ENCODE measurements around the gene NOP9. TPM values are rescaled to one million over a fixed set of nuclear protein-coding genes. Genes with fewer than 3 reads are reported as not detected.
A peak's percentile ranks its signal among the peaks of the same experiment; 100 is the strongest.

Gene NOP9
- total RNA-seq, 1 experiment from 2014 or later = 29.8 TPM

DNA sequence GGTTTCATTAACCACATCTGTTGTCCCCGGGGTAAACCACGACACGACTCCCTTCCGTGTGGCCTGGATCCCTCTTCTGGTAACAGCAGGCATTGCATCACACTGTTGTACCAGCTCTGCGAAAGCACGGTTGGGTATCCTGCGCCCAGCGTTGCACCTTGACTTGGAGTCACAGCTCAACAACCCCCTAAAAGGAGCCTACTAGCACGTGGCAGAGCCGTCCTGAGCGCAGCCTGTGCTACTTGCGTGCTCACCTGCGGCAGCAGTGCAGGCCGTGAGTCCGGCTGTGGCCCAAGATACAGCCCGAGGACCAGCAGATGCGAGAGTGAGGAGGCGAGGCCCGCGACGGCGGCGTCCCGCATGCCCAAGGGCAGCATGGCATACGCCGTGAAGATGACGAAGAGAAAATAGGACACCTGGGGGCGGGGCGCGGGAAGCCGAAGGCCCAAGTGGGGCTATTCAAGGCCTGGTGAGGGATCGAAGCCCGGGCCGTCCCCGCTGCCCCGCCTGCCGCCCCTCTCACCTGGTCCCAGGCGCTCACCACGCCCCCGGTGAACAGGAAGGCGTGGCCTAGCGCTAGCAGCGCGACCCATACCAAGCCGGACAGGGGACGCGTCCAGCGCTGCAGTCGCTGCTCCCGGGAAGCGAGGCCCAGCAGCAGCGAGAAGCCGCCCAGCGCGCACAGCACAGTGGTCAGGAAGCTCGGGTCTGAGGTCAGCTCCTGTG lies 32.8 kb downstream of the NOP9 start:
- peak; percentile 72 for DNase-seq (ENCODE audit: unreplicated experiment)
- no peak overlapping the region for H3K4me3 Mint-ChIP-seq (ENCODE audit: unreplicated experiment)
- peaks cover 11% of the 10 kb centered on the region for H3K27me3 Mint-ChIP-seq (ENCODE audit: insufficient read depth, unreplicated experiment)
- no TSS peak for BruUV-seq (replicated peaks)
- TF ChIP-seq, protein P1, sequence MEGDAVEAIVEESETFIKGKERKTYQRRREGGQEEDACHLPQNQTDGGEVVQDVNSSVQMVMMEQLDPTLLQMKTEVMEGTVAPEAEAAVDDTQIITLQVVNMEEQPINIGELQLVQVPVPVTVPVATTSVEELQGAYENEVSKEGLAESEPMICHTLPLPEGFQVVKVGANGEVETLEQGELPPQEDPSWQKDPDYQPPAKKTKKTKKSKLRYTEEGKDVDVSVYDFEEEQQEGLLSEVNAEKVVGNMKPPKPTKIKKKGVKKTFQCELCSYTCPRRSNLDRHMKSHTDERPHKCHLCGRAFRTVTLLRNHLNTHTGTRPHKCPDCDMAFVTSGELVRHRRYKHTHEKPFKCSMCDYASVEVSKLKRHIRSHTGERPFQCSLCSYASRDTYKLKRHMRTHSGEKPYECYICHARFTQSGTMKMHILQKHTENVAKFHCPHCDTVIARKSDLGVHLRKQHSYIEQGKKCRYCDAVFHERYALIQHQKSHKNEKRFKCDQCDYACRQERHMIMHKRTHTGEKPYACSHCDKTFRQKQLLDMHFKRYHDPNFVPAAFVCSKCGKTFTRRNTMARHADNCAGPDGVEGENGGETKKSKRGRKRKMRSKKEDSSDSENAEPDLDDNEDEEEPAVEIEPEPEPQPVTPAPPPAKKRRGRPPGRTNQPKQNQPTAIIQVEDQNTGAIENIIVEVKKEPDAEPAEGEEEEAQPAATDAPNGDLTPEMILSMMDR (IDR thresholded peaks at IDR 0.05; ENCODE audit: unreplicated experiment) = peak; percentile 60
- peaks cover 7% of the 10 kb centered on the region for H3K4me1 Mint-ChIP-seq (ENCODE audit: insufficient read depth, unreplicated experiment)
- no peaks in the 10 kb centered on the region for H3K9me3 Mint-ChIP-seq (ENCODE audit: unreplicated experiment)
- peaks cover 6% of the 10 kb centered on the region for H3K36me3 Mint-ChIP-seq (ENCODE audit: insufficient read depth, unreplicated experiment)
- intact Hi-C loops (cut with micrococcal nuclease) = loop anchor here (1.0 kb wide), 1 partner anchor 89 kb away; no protein-coding TSS in a partner anchor
- CTCF ChIA-PET = interaction anchor here (0.6 to 16.6 kb wide), 43 partner anchors 8 to 700 kb away, joined by 3 to 626 read pairs (median 7); partner anchors contain the start of genes CBLN3, CIDEB, KHNYN and LTB4R
- POLR2A ChIA-PET = interaction anchor here (0.8 to 3.3 kb wide), 8 partner anchors 20 to 104 kb away, joined by 3 to 52 read pairs (median 4); partner anchors contain the start of genes CBLN3, KHNYN and TINF2
- H3K27ac Mint-ChIP-seq (ENCODE audit: low read depth, unreplicated experiment) = no peak overlapping the region

DNA sequence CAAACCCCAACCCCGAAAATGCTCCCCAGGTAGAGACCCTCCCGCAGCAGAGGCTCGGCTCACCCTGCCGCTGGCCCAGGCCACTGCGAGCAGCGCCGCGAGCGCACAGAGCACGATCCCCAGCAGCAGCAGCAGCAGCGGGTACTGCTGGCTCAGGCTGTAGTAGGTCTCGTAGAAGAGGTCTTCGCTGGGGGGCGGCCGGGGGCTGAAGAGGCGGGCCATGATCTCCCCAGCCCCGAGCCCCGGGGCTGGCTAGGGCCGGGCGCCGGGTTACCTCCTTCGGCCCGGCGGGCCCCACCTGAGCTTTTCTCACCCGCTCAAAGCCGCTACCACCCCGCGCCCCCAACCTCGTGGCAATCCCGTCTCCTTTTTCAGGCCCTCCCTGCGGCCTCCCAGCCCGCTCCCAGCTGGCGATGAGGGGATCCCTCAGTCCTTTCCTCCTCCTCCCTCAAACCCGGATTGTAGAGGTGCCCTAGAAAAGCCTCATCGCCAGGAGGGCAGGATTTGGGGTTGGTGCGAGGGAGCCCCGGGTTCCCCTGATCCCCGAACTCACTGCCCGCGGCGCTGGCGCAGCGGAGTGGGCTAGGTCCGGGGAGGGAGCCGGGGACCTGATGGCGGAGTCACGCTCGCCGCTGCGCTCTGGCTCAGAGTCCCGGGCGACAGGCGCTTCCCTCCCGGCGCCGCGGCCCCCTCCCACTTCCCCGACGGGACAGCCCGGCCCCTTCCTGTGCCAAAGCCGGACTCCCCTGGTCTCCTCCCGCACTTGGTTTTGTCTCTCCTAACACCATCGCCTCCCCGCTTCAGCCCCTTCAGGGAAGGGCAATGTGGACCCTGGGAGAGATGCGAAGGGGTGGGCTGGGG lies 35.0 kb downstream of the NOP9 start, which contains the start of gene ADCY4:
Gene ADCY4 (minus strand): TSS at position 641 of the 861 bp plus-strand sequence. CDS start 419 bp downstream, at position 222.
- intact Hi-C loops (cut with micrococcal nuclease) = no loop called here
- POLR2A ChIA-PET = interaction anchor here (1.4 to 3.3 kb wide), 2 partner anchors 96 to 107 kb away, joined by 5 to 52 read pairs; partner anchors contain the start of genes CBLN3 and KHNYN
- H3K36me3 Mint-ChIP-seq (ENCODE audit: insufficient read depth, unreplicated experiment) = peaks cover 6% of the 10 kb centered on the region
- DNase-seq (ENCODE audit: unreplicated experiment) = no peak
- H3K4me1 Mint-ChIP-seq (ENCODE audit: insufficient read depth, unreplicated experiment) = peaks cover 7% of the 10 kb centered on the region
- no peak within 1 kb of the TSS for H3K27ac Mint-ChIP-seq (ENCODE audit: low read depth, unreplicated experiment)
- CTCF ChIA-PET = interaction anchor here (0.6 to 16.6 kb wide), 23 partner anchors 11 to 292 kb away, joined by 3 to 626 read pairs (median 21); partner anchors contain the start of genes CBLN3, CIDEB, KHNYN and LTB4R
- TF ChIP-seq, protein P1 (IDR thresholded peaks at IDR 0.05; ENCODE audit: unreplicated experiment) = no peak
- no peak within 1 kb of the TSS for H3K4me3 Mint-ChIP-seq (ENCODE audit: unreplicated experiment)
- peaks cover 11% of the 10 kb centered on the region for H3K27me3 Mint-ChIP-seq (ENCODE audit: insufficient read depth, unreplicated experiment)
- H3K9me3 Mint-ChIP-seq (ENCODE audit: unreplicated experiment) = no peaks in the 10 kb centered on the region
- no TSS peak for BruUV-seq (replicated peaks)

DNA sequence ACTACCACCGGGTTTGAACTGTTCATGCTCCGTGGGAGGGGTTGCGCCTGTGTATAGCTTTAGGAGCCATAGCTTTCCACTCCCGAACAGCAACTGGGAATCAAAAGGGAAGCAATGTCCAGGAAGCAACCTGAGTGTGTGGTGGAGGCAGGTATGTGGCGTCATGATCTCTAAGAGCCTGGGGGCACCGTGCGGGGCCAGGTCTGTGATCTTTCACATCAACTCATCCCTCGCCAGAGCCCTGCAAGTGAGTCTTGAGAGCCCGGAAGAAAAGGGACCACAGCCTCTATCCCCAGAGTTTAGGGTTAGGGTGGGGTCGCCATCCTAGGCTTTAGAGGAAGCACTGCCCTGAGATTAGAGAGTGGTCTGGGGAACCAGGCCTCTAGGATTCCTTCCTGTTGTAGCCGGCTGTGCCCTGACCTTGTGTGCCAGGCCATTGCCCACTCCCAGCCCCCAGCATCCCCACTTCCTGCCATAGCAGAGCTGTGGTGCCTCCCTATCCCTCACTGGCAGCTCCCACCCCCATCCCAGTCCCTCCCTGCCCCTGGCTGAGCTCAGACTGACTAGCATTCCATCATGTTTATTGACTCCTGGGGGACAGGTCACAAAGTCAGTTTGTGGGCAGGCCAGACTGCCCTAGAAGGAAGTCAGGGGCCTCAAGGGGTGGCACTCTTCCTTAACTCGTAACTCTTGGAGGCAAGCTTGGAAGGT lies 36.0 kb downstream of the NOP9 start:
- Mint-ChIP-seq H3K4me3 (ENCODE audit: unreplicated experiment) (no peak overlapping the region), H3K27ac (ENCODE audit: low read depth, unreplicated experiment) (no peak overlapping the region), H3K9me3 (ENCODE audit: unreplicated experiment) (no peaks in the 10 kb centered on the region), H3K4me1 (ENCODE audit: insufficient read depth, unreplicated experiment) (peaks cover 7% of the 10 kb centered on the region), H3K36me3 (ENCODE audit: insufficient read depth, unreplicated experiment) (peaks cover 6% of the 10 kb centered on the region), H3K27me3 (ENCODE audit: insufficient read depth, unreplicated experiment) (peaks cover 11% of the 10 kb centered on the region)
- no TSS peak for BruUV-seq (replicated peaks)
- ChIA-PET POLR2A (interaction anchor here (0.5 to 2.2 kb wide), 3 partner anchors 94 to 105 kb away, joined by 3 to 6 read pairs (median 3); partner anchors contain the start of genes CBLN3 and KHNYN), CTCF (interaction anchor here (0.6 to 16.6 kb wide), 11 partner anchors 8 to 118 kb away, joined by 3 to 626 read pairs (median 4); partner anchors contain the start of genes CBLN3, KHNYN and SDR39U1)
- intact Hi-C loops (cut with micrococcal nuclease) = no loop called here
- DNase-seq (ENCODE audit: unreplicated experiment) = no peak
- TF ChIP-seq, protein P1 (IDR thresholded peaks at IDR 0.05; ENCODE audit: unreplicated experiment) = no peak
